HK-2 (cell line): ENCODE results near the gene TRNAU1AP.

Experiments used
- DNase-seq: peaks from one replicate; pipeline ENCODE4 v3.0.0-alpha.2; 2018; ENCODE audit not compliant: unreplicated experiment

TRNAU1AP gene

GRCh38 chr1:28604962-28605361, 52.1 kb downstream of the TRNAU1AP start:
- no peak for DNase-seq

- DNase-seq, result no peak
Observed at GRCh38 chr1:28606771-28607170, 53.9 kb downstream of the TRNAU1AP start.

- DNase-seq, result no peak
Observed at GRCh38 chr1:28613175-28613574, 60.3 kb downstream of the TRNAU1AP start.
